Measurements from ENCODE around the gene MYO10. TPM values are rescaled to one million over a fixed set of nuclear protein-coding genes. Genes with fewer than 3 reads are reported as not detected.
"Not testable (repeated sequence)": the region's sequence is repeated elsewhere in the genome, so short reads cannot be mapped to it uniquely, and the experiment has no call there.

Gene MYO10
- total RNA-seq, 1 experiment from 2014 or later = 89.8 TPM

DNA sequence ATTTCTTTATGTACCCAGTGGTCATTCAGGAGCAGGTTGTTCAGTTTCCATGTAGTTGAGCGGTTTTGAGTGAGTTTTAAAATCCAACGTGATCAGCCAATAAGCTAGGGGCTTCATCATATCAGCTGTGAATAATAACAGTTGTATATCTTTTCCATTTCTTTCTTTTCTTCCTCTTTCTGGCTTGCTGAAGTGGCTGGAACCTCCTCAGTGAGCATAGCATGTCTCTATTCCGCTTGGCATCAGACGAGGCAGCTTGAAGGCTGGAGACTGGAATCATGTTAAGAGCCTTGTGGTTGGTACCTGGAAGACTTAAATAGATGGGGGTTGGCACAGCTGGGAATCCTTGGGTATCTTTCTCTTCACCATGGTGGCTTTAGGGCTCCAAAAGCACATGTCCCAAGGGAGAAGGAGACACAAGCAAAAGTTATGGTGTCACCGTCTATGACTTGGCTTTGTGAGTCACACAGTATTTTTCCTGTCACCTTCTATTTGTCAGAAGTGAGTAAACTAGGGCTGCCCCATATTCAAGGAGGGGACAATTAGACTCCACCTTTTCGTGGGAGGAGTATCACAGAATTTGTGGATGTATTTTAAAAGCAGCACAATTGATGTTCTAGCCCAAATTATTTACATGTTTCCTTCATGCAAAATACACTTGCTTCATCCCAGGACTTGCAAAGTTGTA is 281.3 kb downstream of the MYO10 start (continued):
- TF ChIP-seq, protein P1, sequence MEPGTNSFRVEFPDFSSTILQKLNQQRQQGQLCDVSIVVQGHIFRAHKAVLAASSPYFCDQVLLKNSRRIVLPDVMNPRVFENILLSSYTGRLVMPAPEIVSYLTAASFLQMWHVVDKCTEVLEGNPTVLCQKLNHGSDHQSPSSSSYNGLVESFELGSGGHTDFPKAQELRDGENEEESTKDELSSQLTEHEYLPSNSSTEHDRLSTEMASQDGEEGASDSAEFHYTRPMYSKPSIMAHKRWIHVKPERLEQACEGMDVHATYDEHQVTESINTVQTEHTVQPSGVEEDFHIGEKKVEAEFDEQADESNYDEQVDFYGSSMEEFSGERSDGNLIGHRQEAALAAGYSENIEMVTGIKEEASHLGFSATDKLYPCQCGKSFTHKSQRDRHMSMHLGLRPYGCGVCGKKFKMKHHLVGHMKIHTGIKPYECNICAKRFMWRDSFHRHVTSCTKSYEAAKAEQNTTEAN (CRISPR knock-in tag; IDR thresholded peaks at IDR 0.05) = no peak
- TF ChIP-seq, protein P2, sequence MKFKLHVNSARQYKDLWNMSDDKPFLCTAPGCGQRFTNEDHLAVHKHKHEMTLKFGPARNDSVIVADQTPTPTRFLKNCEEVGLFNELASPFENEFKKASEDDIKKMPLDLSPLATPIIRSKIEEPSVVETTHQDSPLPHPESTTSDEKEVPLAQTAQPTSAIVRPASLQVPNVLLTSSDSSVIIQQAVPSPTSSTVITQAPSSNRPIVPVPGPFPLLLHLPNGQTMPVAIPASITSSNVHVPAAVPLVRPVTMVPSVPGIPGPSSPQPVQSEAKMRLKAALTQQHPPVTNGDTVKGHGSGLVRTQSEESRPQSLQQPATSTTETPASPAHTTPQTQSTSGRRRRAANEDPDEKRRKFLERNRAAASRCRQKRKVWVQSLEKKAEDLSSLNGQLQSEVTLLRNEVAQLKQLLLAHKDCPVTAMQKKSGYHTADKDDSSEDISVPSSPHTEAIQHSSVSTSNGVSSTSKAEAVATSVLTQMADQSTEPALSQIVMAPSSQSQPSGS (CRISPR knock-in tag; IDR thresholded peaks at IDR 0.05; ENCODE audit: borderline replicate concordance, low read depth) = no peak
- TF ChIP-seq, protein P3, sequence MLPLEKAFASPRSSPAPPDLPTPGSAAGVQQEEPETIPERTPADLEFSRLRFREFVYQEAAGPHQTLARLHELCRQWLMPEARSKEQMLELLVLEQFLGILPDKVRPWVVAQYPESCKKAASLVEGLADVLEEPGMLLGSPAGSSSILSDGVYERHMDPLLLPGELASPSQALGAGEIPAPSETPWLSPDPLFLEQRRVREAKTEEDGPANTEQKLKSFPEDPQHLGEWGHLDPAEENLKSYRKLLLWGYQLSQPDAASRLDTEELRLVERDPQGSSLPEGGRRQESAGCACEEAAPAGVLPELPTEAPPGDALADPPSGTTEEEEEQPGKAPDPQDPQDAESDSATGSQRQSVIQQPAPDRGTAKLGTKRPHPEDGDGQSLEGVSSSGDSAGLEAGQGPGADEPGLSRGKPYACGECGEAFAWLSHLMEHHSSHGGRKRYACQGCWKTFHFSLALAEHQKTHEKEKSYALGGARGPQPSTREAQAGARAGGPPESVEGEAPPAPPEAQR (CRISPR knock-in tag; IDR thresholded peaks at IDR 0.05) = no peak
- TF ChIP-seq ZBTB21 (CRISPR knock-in tag; IDR thresholded peaks at IDR 0.05; ENCODE audit: borderline replicate concordance) (no peak), MYBL2 (CRISPR knock-in tag; IDR thresholded peaks at IDR 0.05) (no peak)

DNA sequence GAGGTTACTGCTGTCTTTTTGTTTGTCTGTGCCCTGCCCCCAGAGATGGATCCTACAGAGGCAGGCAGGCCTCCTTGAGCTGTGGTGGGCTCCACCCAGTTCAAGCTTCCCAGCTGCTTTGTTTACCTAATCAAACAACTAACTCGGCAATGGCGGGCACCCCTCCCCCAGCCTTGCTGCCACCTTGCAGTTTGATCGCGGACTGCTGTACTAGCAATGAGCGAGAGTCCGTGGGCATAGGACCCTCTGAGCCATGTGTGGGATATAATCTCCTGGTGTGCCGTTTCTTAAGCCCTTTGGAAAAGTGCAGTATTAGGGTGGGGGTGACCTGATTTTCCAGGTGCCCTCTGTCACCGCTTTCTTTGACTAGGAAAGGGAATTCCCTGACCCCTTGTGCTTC is 287.3 kb downstream of the MYO10 start:
- H3K4me1 Mint-ChIP-seq; ATAC-seq; POLR2A ChIA-PET; DNase-seq (ENCODE audit: low spot score); CTCF ChIA-PET; H3K4me3 Mint-ChIP-seq; H3K27me3 Mint-ChIP-seq (ENCODE audit: low read depth); H3K36me3 Mint-ChIP-seq; H3K27ac Mint-ChIP-seq: not testable (repeated sequence)
- H3K9me3 Mint-ChIP-seq = peaks cover 42% of the 10 kb centered on the region

DNA sequence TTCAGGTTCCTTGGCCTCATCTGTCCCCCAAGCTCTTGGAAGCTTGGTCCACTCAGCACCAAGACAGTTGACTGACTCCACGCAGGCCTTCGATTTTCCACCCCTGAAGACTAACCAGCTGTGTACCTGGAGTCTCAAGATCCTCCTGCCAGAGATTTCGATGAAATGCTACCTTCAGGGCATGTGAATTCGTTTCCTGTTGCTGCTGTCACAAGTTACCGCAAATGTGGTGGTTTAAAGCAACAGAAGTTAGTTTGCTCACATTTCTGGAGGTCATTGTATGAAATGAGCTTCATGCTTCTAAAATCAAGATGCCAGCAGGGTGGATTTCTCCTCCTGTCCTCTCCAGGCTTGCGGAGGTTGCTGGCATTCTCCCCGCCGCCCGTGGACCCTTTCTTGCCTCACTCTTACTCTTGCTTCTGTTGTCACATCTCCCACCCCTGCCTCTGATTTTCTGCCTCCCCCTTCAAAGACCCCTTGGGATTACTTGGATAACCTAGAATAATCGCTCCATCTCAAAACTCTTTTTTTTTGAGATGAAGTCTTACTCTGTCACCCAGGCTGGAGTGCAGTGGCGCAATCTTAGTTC is 291.7 kb downstream of the MYO10 start:
- ChIA-PET POLR2A (no interaction called here), CTCF (no interaction called here)
- ATAC-seq = no peak
- TF ChIP-seq, protein P3 (CRISPR knock-in tag; IDR thresholded peaks at IDR 0.05) = no peak
- TF ChIP-seq, protein P4, sequence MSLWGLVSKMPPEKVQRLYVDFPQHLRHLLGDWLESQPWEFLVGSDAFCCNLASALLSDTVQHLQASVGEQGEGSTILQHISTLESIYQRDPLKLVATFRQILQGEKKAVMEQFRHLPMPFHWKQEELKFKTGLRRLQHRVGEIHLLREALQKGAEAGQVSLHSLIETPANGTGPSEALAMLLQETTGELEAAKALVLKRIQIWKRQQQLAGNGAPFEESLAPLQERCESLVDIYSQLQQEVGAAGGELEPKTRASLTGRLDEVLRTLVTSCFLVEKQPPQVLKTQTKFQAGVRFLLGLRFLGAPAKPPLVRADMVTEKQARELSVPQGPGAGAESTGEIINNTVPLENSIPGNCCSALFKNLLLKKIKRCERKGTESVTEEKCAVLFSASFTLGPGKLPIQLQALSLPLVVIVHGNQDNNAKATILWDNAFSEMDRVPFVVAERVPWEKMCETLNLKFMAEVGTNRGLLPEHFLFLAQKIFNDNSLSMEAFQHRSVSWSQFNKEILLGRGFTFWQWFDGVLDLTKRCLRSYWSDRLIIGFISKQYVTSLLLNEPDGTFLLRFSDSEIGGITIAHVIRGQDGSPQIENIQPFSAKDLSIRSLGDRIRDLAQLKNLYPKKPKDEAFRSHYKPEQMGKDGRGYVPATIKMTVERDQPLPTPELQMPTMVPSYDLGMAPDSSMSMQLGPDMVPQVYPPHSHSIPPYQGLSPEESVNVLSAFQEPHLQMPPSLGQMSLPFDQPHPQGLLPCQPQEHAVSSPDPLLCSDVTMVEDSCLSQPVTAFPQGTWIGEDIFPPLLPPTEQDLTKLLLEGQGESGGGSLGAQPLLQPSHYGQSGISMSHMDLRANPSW (CRISPR knock-in tag; conservative IDR thresholded peaks at IDR 0.05; ENCODE audit: low read depth) = no peak
- TF ChIP-seq, protein P5, sequence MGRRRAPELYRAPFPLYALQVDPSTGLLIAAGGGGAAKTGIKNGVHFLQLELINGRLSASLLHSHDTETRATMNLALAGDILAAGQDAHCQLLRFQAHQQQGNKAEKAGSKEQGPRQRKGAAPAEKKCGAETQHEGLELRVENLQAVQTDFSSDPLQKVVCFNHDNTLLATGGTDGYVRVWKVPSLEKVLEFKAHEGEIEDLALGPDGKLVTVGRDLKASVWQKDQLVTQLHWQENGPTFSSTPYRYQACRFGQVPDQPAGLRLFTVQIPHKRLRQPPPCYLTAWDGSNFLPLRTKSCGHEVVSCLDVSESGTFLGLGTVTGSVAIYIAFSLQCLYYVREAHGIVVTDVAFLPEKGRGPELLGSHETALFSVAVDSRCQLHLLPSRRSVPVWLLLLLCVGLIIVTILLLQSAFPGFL (CRISPR knock-in tag; IDR thresholded peaks at IDR 0.05; ENCODE audit: borderline replicate concordance) = no peak
- no peak for TF ChIP-seq OVOL2 (CRISPR knock-in tag; IDR thresholded peaks at IDR 0.05; ENCODE audit: borderline replicate concordance)
- H3K9me3 Mint-ChIP-seq = peaks cover 41% of the 10 kb centered on the region
- DNase-seq (ENCODE audit: low spot score) = no peak
- no peak overlapping the region for H3K27ac Mint-ChIP-seq
- peaks cover 7% of the 10 kb centered on the region for H3K36me3 Mint-ChIP-seq
- H3K27me3 Mint-ChIP-seq (ENCODE audit: low read depth) = no peaks in the 10 kb centered on the region; the same call in 1 of the 2 replicates
- no peaks in the 10 kb centered on the region for H3K4me1 Mint-ChIP-seq
- H3K4me3 Mint-ChIP-seq = no peak overlapping the region
